ENCODE measurements around the gene BABAM2.

DNA sequence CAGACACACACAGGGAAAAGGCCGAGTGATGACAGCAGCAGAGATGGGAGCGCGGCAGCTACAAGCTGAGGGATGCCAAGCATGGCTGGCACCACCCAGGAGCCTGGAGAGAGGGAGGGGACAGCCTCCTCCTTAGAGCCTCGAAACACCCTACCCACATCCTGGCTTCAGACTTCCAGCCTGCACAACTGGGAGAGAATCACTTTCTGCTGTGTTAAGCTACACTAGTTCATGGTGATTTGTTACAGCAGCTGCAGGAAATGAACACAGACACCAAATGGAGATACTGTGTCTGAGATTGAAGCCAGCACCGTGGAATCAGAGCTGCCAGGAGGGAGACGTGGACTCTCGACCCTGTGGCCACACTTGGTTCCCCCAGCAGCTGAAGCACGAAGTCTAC, 474.6 kb downstream of the BABAM2 start:
- TF ChIP-seq, protein P1, sequence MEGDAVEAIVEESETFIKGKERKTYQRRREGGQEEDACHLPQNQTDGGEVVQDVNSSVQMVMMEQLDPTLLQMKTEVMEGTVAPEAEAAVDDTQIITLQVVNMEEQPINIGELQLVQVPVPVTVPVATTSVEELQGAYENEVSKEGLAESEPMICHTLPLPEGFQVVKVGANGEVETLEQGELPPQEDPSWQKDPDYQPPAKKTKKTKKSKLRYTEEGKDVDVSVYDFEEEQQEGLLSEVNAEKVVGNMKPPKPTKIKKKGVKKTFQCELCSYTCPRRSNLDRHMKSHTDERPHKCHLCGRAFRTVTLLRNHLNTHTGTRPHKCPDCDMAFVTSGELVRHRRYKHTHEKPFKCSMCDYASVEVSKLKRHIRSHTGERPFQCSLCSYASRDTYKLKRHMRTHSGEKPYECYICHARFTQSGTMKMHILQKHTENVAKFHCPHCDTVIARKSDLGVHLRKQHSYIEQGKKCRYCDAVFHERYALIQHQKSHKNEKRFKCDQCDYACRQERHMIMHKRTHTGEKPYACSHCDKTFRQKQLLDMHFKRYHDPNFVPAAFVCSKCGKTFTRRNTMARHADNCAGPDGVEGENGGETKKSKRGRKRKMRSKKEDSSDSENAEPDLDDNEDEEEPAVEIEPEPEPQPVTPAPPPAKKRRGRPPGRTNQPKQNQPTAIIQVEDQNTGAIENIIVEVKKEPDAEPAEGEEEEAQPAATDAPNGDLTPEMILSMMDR (IDR thresholded peaks at IDR 0.05; ENCODE audit: low read depth, low read length, missing input control), result no peak
- TF ChIP-seq, protein P2, sequence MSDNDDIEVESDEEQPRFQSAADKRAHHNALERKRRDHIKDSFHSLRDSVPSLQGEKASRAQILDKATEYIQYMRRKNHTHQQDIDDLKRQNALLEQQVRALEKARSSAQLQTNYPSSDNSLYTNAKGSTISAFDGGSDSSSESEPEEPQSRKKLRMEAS (IDR thresholded peaks at IDR 0.05), result no peak
- TF ChIP-seq, protein P3, sequence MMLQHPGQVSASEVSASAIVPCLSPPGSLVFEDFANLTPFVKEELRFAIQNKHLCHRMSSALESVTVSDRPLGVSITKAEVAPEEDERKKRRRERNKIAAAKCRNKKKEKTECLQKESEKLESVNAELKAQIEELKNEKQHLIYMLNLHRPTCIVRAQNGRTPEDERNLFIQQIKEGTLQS (IDR thresholded peaks at IDR 0.05), result no peak
- TF ChIP-seq GABPA (IDR thresholded peaks at IDR 0.05 in 1 of 2, conservative IDR thresholded peaks at IDR 0.05 in 1 of 2), result no peak
- TF ChIP-seq, protein P4, sequence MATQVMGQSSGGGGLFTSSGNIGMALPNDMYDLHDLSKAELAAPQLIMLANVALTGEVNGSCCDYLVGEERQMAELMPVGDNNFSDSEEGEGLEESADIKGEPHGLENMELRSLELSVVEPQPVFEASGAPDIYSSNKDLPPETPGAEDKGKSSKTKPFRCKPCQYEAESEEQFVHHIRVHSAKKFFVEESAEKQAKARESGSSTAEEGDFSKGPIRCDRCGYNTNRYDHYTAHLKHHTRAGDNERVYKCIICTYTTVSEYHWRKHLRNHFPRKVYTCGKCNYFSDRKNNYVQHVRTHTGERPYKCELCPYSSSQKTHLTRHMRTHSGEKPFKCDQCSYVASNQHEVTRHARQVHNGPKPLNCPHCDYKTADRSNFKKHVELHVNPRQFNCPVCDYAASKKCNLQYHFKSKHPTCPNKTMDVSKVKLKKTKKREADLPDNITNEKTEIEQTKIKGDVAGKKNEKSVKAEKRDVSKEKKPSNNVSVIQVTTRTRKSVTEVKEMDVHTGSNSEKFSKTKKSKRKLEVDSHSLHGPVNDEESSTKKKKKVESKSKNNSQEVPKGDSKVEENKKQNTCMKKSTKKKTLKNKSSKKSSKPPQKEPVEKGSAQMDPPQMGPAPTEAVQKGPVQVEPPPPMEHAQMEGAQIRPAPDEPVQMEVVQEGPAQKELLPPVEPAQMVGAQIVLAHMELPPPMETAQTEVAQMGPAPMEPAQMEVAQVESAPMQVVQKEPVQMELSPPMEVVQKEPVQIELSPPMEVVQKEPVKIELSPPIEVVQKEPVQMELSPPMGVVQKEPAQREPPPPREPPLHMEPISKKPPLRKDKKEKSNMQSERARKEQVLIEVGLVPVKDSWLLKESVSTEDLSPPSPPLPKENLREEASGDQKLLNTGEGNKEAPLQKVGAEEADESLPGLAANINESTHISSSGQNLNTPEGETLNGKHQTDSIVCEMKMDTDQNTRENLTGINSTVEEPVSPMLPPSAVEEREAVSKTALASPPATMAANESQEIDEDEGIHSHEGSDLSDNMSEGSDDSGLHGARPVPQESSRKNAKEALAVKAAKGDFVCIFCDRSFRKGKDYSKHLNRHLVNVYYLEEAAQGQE (IDR thresholded peaks at IDR 0.05), result no peak
- TF ChIP-seq RAD21 (IDR thresholded peaks at IDR 0.05), result no peak
- TF ChIP-seq, protein P5, sequence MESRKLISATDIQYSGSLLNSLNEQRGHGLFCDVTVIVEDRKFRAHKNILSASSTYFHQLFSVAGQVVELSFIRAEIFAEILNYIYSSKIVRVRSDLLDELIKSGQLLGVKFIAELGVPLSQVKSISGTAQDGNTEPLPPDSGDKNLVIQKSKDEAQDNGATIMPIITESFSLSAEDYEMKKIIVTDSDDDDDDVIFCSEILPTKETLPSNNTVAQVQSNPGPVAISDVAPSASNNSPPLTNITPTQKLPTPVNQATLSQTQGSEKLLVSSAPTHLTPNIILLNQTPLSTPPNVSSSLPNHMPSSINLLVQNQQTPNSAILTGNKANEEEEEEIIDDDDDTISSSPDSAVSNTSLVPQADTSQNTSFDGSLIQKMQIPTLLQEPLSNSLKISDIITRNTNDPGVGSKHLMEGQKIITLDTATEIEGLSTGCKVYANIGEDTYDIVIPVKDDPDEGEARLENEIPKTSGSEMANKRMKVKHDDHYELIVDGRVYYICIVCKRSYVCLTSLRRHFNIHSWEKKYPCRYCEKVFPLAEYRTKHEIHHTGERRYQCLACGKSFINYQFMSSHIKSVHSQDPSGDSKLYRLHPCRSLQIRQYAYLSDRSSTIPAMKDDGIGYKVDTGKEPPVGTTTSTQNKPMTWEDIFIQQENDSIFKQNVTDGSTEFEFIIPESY (IDR thresholded peaks at IDR 0.05), result no peak
- TF ChIP-seq RXRA (IDR thresholded peaks at IDR 0.05), result no peak
- no peak for TF ChIP-seq TAF1 (conservative IDR thresholded peaks at IDR 0.05)
- no peak for TF ChIP-seq JUND (IDR thresholded peaks at IDR 0.05)
- no peak for TF ChIP-seq YY1 (IDR thresholded peaks at IDR 0.05)
- TF ChIP-seq NR2F2 (IDR thresholded peaks at IDR 0.05), result no peak

Data from liver (tissue), 3 donors.